ENCODE measurements around the gene LRRC71. TPM values are rescaled to one million over a fixed set of nuclear protein-coding genes. Genes with fewer than 3 reads are reported as not detected.

Gene LRRC71
- total and polyA plus RNA-seq, 4 donors = 0.30 to 8.5 (median 6.2) TPM

GRCh38 chr1:156969496-156969895, 49.1 kb downstream of the LRRC71 start:
- DNase-seq (ENCODE audit: low read depth in 4 of 6, low spot score in 6 of 6) = no peak
- no peak overlapping the region for H3K27ac ChIP-seq (ENCODE audit: low read depth, low read length)
- H3K9me3 ChIP-seq (ENCODE audit: control insufficient read depth, insufficient read depth, low read length) = no peaks in the 10 kb centered on the region
- H3K36me3 ChIP-seq (ENCODE audit: control insufficient read depth, insufficient read depth, low read length) = peaks cover 37% of the 10 kb centered on the region
- no peaks in the 10 kb centered on the region for H3K27me3 ChIP-seq (ENCODE audit: control insufficient read depth, insufficient read depth, low read length)
- H3K4me3 ChIP-seq (ENCODE audit: low read depth, low read length) = no peak overlapping the region
- WGBS (ENCODE audit: insufficient coverage) = 98% methylated on average over 2 of the region's 3 CpGs
- H3K4me1 ChIP-seq (ENCODE audit: control insufficient read depth, insufficient read depth, low read length) = no peaks in the 10 kb centered on the region

- no CpG with 5 or more reads among the region's 3 CpGs for WGBS (ENCODE audit: insufficient coverage)
- Histone ChIP-seq H3K27ac (ENCODE audit: low read depth, low read length) (no peak overlapping the region), H3K4me3 (ENCODE audit: low read depth, low read length) (no peak overlapping the region), H3K27me3 (ENCODE audit: control insufficient read depth, insufficient read depth, low read length) (no peaks in the 10 kb centered on the region), H3K36me3 (ENCODE audit: control insufficient read depth, insufficient read depth, low read length) (peaks cover 36% of the 10 kb centered on the region), H3K4me1 (ENCODE audit: control insufficient read depth, insufficient read depth, low read length) (no peaks in the 10 kb centered on the region), H3K9me3 (ENCODE audit: control insufficient read depth, insufficient read depth, low read length) (no peaks in the 10 kb centered on the region)
- peak in 1 of 6 donors; percentile 22 for DNase-seq (ENCODE audit: low read depth in 4 of 6, low spot score in 6 of 6)
Measured at GRCh38 chr1:156970017-156970416, 49.6 kb downstream of the LRRC71 start.

- H3K36me3 ChIP-seq (ENCODE audit: control insufficient read depth, insufficient read depth, low read length) = peaks cover 46% of the 10 kb centered on the region
- WGBS (ENCODE audit: insufficient coverage) = 100% methylated on average over 2 of the region's 2 CpGs
- no peak for DNase-seq (ENCODE audit: low read depth in 4 of 6, low spot score in 6 of 6)
Measured at GRCh38 chr1:156973417-156973816, 53.0 kb downstream of the LRRC71 start.

GRCh38 chr1:156975084-156975483, 54.7 kb downstream of the LRRC71 start:
- H3K27ac ChIP-seq (ENCODE audit: low read depth, low read length) = no peak overlapping the region
- H3K27me3 ChIP-seq (ENCODE audit: control insufficient read depth, insufficient read depth, low read length) = no peaks in the 10 kb centered on the region
- no CpG with 5 or more reads among the region's 2 CpGs for WGBS (ENCODE audit: insufficient coverage)
- H3K9me3 ChIP-seq (ENCODE audit: control insufficient read depth, insufficient read depth, low read length) = no peaks in the 10 kb centered on the region
- DNase-seq (ENCODE audit: low read depth in 4 of 6, low spot score in 6 of 6) = no peak
- H3K36me3 ChIP-seq (ENCODE audit: control insufficient read depth, insufficient read depth, low read length) = peaks cover 43% of the 10 kb centered on the region
- H3K4me3 ChIP-seq (ENCODE audit: low read depth, low read length) = no peak overlapping the region
- H3K4me1 ChIP-seq (ENCODE audit: control insufficient read depth, insufficient read depth, low read length) = no peaks in the 10 kb centered on the region

More at GRCh38 chr1:156973417-156973816, 53.0 kb downstream of the LRRC71 start:
- no peak overlapping the region for H3K4me3 ChIP-seq (ENCODE audit: low read depth, low read length)
- H3K27ac ChIP-seq (ENCODE audit: low read depth, low read length) = no peak overlapping the region
- no peaks in the 10 kb centered on the region for H3K27me3 ChIP-seq (ENCODE audit: control insufficient read depth, insufficient read depth, low read length)
- no peaks in the 10 kb centered on the region for H3K9me3 ChIP-seq (ENCODE audit: control insufficient read depth, insufficient read depth, low read length)
- no peaks in the 10 kb centered on the region for H3K4me1 ChIP-seq (ENCODE audit: control insufficient read depth, insufficient read depth, low read length)

- H3K4me3 ChIP-seq (ENCODE audit: low read depth, low read length) = no peak overlapping the region
- no peak overlapping the region for H3K27ac ChIP-seq (ENCODE audit: low read depth, low read length)
- H3K4me1 ChIP-seq (ENCODE audit: control insufficient read depth, insufficient read depth, low read length) = no peaks in the 10 kb centered on the region
- H3K36me3 ChIP-seq (ENCODE audit: control insufficient read depth, insufficient read depth, low read length) = peaks cover 46% of the 10 kb centered on the region
- H3K9me3 ChIP-seq (ENCODE audit: control insufficient read depth, insufficient read depth, low read length) = no peaks in the 10 kb centered on the region
- H3K27me3 ChIP-seq (ENCODE audit: control insufficient read depth, insufficient read depth, low read length) = no peaks in the 10 kb centered on the region
- WGBS (ENCODE audit: insufficient coverage) = no CpG with 5 or more reads among the region's 4 CpGs
- DNase-seq (ENCODE audit: low read depth in 4 of 6, low spot score in 6 of 6) = no peak
Measured at GRCh38 chr1:156980551-156980950, 60.1 kb downstream of the LRRC71 start.

Small RNAs within 50 kb of the gene (small RNA-seq; reads per million reads assigned to genes)
- 0.12 reads per million for gene MIR765 (ENCODE audit: low replicate concordance)

Other genes starting within 250 kb of the LRRC71 start
- 10 to 100 TPM; 37.9 to 61.8 TPM for gene NES, start 243.2 kb upstream of the LRRC71 start, total RNA-seq
- 100 to 1,000 TPM in 1 of 2 donors, 10 to 100 TPM in 1; 96.9 to 111 TPM for gene NES, start 243.2 kb upstream of the LRRC71 start, polyA plus RNA-seq (ENCODE audit: insufficient read length in 2 of 2)
- 100 to 1,000 TPM in 1 of 2 donors, 10 to 100 TPM in 1; 35.6 to 482 TPM for gene CRABP2, start 215.0 kb upstream of the LRRC71 start, total RNA-seq
- 100 to 1,000 TPM in 1 of 2 donors, 10 to 100 TPM in 1; 37.7 to 139 TPM for gene CRABP2, start 215.0 kb upstream of the LRRC71 start, polyA plus RNA-seq (ENCODE audit: insufficient read length in 2 of 2)
- gene METTL25B, start 192.2 kb upstream of the LRRC71 start, total RNA-seq = 10 to 100 TPM in 1 of 2 donors, 1 to 10 TPM in 1; 8.1 to 27.4 TPM
- 10 to 100 TPM; 35.9 to 36.0 TPM for gene METTL25B, start 192.2 kb upstream of the LRRC71 start, polyA plus RNA-seq (ENCODE audit: insufficient read length in 2 of 2)
- 10 to 100 TPM in 1 of 2 donors, 1 to 10 TPM in 1; 9.2 to 25.9 TPM for gene ISG20L2, start 191.9 kb upstream of the LRRC71 start, total RNA-seq
- 10 to 100 TPM; 38.1 to 39.2 TPM for gene ISG20L2, start 191.9 kb upstream of the LRRC71 start, polyA plus RNA-seq (ENCODE audit: insufficient read length in 2 of 2)
- 10 to 100 TPM; 22.9 to 61.1 TPM for gene MRPL24, start 179.5 kb upstream of the LRRC71 start, total RNA-seq
- gene MRPL24, start 179.5 kb upstream of the LRRC71 start, polyA plus RNA-seq (ENCODE audit: insufficient read length in 2 of 2) = 10 to 100 TPM; 54.5 to 59.8 TPM
- gene HDGF, start 169.0 kb upstream of the LRRC71 start, total RNA-seq = 100 to 1,000 TPM in 1 of 2 donors, 10 to 100 TPM in 1; 69.8 to 197 TPM
- 100 to 1,000 TPM; 154 to 161 TPM for gene HDGF, start 169.0 kb upstream of the LRRC71 start, polyA plus RNA-seq (ENCODE audit: insufficient read length in 2 of 2)
- gene PRCC, start 153.1 kb upstream of the LRRC71 start, total RNA-seq = 10 to 100 TPM; 23.9 to 37.1 TPM
- 100 to 1,000 TPM; 105 to 110 TPM for gene PRCC, start 153.1 kb upstream of the LRRC71 start, polyA plus RNA-seq (ENCODE audit: insufficient read length in 2 of 2)
- gene SH2D2A, start 103.8 kb upstream of the LRRC71 start, total RNA-seq = under 1 TPM in 1 of 2 donors, not detected in 1; 0.33 TPM
- under 1 TPM; 0.51 to 0.53 TPM for gene SH2D2A, start 103.8 kb upstream of the LRRC71 start, polyA plus RNA-seq (ENCODE audit: insufficient read length in 2 of 2)
- 1 to 10 TPM in 1 of 2 donors, under 1 TPM in 1; 0.40 to 5.2 TPM for gene INSRR, start 61.5 kb upstream of the LRRC71 start, total RNA-seq
- 1 to 10 TPM in 1 of 2 donors, under 1 TPM in 1; 0.70 to 3.4 TPM for gene INSRR, start 61.5 kb upstream of the LRRC71 start, polyA plus RNA-seq (ENCODE audit: insufficient read length in 2 of 2)
- 10 to 100 TPM in 1 of 2 donors, 1 to 10 TPM in 1; 2.6 to 13.5 TPM for gene NTRK1, start 59.8 kb upstream of the LRRC71 start, total RNA-seq
- 1 to 10 TPM; 1.7 to 2.8 TPM for gene NTRK1, start 59.8 kb upstream of the LRRC71 start, polyA plus RNA-seq (ENCODE audit: insufficient read length in 2 of 2)
- 10 to 100 TPM in 1 of 2 donors, 1 to 10 TPM in 1; 3.5 to 12.7 TPM for gene PEAR1, start 26.9 kb upstream of the LRRC71 start, total RNA-seq
- gene PEAR1, start 26.9 kb upstream of the LRRC71 start, polyA plus RNA-seq (ENCODE audit: insufficient read length in 2 of 2) = 10 to 100 TPM in 1 of 2 donors, 1 to 10 TPM in 1; 5.6 to 11.6 TPM
- 10 to 100 TPM; 38.6 to 40.7 TPM for gene ARHGEF11, start 125.1 kb downstream of the LRRC71 start, total RNA-seq
- 10 to 100 TPM; 54.8 to 60.1 TPM for gene ARHGEF11, start 125.1 kb downstream of the LRRC71 start, polyA plus RNA-seq (ENCODE audit: insufficient read length in 2 of 2)
- under 1 TPM; 0.10 to 0.11 TPM for gene ETV3L, start 179.2 kb downstream of the LRRC71 start, total RNA-seq
- gene ETV3L, start 179.2 kb downstream of the LRRC71 start, polyA plus RNA-seq (ENCODE audit: insufficient read length in 2 of 2) = under 1 TPM in 1 of 2 donors, not detected in 1; 0.17 TPM
- gene ETV3, start 217.8 kb downstream of the LRRC71 start, total RNA-seq = 10 to 100 TPM; 14.3 to 15.5 TPM
- gene ETV3, start 217.8 kb downstream of the LRRC71 start, polyA plus RNA-seq (ENCODE audit: insufficient read length in 2 of 2) = 10 to 100 TPM; 12.0 to 12.1 TPM

All from spinal cord (tissue), 10 donors.